Activated T-helper 1 cell treated with anti-CD3 and anti-CD28 coated beads, Interleukin-12 subunit alpha, Interleukin-12 subunit beta, Interleukin-2, Interleukin-4 antibody, amounts not matched to agents 30 ng/mL and 10 ng/mL and 1 ng/mL, durations not matched to agents 14 hours and 24 hours and 36 hours (primary cell): ENCODE results near the gene ADCY5. TPM values are rescaled to one million over a fixed set of nuclear protein-coding genes. Genes with fewer than 3 reads are reported as not detected.
"Not testable (repeated sequence)": the region's sequence is repeated elsewhere in the genome, so short reads cannot be mapped to it uniquely, and the experiment has no call there.

Experiments used
- DNase-seq: peaks from one replicate; pipeline ENCODE4 v3.0.0; 2021; ENCODE audit warnings: low spot score
- H3K27ac Mint-ChIP-seq: one replicate; pipeline ENCODE4 v1.8.0; 2021; ENCODE audit warnings: mild to moderate bottlenecking, mixed read lengths
- H3K27me3 Mint-ChIP-seq: one replicate; pipeline ENCODE4 v1.8.0; 2022; ENCODE audit warnings: mild to moderate bottlenecking, moderate library complexity, mixed read lengths; ENCODE audit not compliant: insufficient read depth
- H3K36me3 Mint-ChIP-seq: one replicate; pipeline ENCODE4 v1.8.0; 2021; ENCODE audit warnings: low read depth, mixed read lengths
- H3K4me1 Mint-ChIP-seq: one replicate; pipeline ENCODE4 v1.8.0; 2021; ENCODE audit warnings: low read depth, mixed read lengths
- H3K4me3 Mint-ChIP-seq: one replicate; pipeline ENCODE4 v1.8.0; 2021; ENCODE audit warnings: mild to moderate bottlenecking, moderate library complexity, mixed read lengths
- H3K9me3 Mint-ChIP-seq: one replicate; pipeline ENCODE4 v1.8.0; 2021; ENCODE audit warnings: mixed read lengths
- intact Hi-C: fragments of 100-400 bp; cut with micrococcal nuclease; formaldehyde crosslinking; loops from one replicate; pipeline ENCODE4 v1.15.1; 2024
- total RNA-seq: library from RNA; stranded (reverse); gene quantifications from 2 replicates; pipeline ENCODE4 v1.2.3, GENCODE V29; 2022

ADCY5 gene
- total RNA-seq, 1 donor from 2014 or later, result not detected

DNA sequence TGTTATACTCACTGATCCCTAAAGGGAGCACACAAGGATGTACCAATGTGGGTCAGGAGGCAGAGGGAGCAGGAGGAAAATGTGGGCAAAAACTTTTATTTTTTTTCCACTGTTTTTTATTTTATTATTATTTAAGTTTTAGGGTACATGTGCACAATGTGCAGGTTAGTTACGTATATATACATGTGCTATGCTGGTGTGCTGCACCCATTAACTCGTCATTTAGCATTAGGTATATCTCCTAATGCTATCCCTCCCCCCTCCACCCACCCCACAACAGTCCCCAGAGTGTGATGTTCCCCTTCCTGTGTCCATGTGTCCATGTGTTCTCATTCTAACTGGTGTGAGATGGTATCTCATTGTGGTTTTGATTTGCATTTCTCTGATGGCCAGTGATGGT lies 209.7 kb downstream of the ADCY5 start:
- H3K27me3 Mint-ChIP-seq, intact Hi-C loops, DNase-seq, H3K9me3 Mint-ChIP-seq, H3K4me3 Mint-ChIP-seq, H3K27ac Mint-ChIP-seq, H3K4me1 Mint-ChIP-seq: not testable (repeated sequence)
- H3K36me3 Mint-ChIP-seq, result peaks cover 37% of the 10 kb centered on the region

DNA sequence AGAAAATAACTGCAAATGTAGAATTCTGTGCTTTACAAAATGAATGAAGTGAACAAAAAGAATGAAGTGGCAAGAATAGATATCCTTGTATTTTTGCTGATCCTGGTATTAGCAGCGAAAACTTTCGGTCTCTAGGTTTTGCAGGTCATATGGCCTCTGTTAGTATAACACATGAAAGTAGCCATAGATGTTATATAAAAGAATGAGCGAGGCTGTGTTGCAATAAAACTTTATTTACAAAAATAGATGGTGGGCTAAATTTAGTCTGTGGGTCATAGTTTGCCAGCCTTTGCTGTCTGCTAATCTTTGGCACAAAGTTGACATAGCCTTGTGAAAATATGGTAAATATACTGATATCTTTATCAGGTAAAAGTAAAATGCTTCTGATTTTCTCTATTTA lies 212.0 kb downstream of the ADCY5 start:
- Mint-ChIP-seq H3K4me3 (no peak overlapping the region), H3K9me3 (no peaks in the 10 kb centered on the region), H3K27me3 (no peaks in the 10 kb centered on the region), H3K36me3 (peaks cover 33% of the 10 kb centered on the region), H3K4me1 (no peaks in the 10 kb centered on the region), H3K27ac (no peak overlapping the region)
- DNase-seq, result no peak
- intact Hi-C loops, result no loop called here

Other genes starting within 250 kb of the ADCY5 start
- 15.8 and 18.5 TPM in 2 replicates for gene SEC22A, start 247.1 kb downstream of the ADCY5 start, total RNA-seq
- 31.5 TPM in 2 replicates for gene HACD2, start 136.0 kb upstream of the ADCY5 start, total RNA-seq